HEK293 (cell line): ENCODE results near the gene ADCY1.

ENCODE experiments used
- ZNF121 ChIP-seq: fragments of 450-650 bp; formaldehyde crosslinking; IDR thresholded peaks from 2 replicates; pipeline ENCODE4 v1.5.1; 2016; ENCODE audit warnings: missing biosample characterization, missing genetic modification characterization
- ZNF157 ChIP-seq: fragments of 450-650 bp; formaldehyde crosslinking; IDR thresholded peaks from 2 replicates; pipeline ENCODE4 v1.5.1; 2016; ENCODE audit warnings: missing biosample characterization, missing genetic modification characterization

- TF ChIP-seq ZNF157 (tag by site-specific recombination), result no peak
- no peak for TF ChIP-seq ZNF121 (tag by site-specific recombination)
Measured at GRCh38 chr7:45726883-45727282, 152.7 kb downstream of the ADCY1 start.
